Neural cell (in vitro differentiated cells): ENCODE data around the gene LRRIQ3. TPM values are rescaled to one million over a fixed set of nuclear protein-coding genes. Genes with fewer than 3 reads are reported as not detected.

ENCODE experiments used
- H2AFZ ChIP-seq: fragments of 200-600, 300-800 bp; sonication (generic), shearing (Covaris generic); 2 replicates; pipeline ENCODE4 v1.6.0; 2014; ENCODE audit warnings: low read depth, mild to moderate bottlenecking, antibody characterized with exemption, low read length, moderate library complexity
- H3F3A ChIP-seq: fragments of 200-600 bp; shearing (Covaris generic); 2 replicates; pipeline ENCODE4 v1.6.1; 2016; ENCODE audit warnings: mild to moderate bottlenecking, moderate library complexity, mixed read lengths, antibody characterized with exemption, low read length; ENCODE audit not compliant: insufficient read depth, poor library complexity, severe bottlenecking
- H3K27ac ChIP-seq: fragments of 200-600, 300-800 bp; sonication (generic), shearing (Covaris generic); 2 replicates; pipeline ENCODE4 v1.5.1; 2014; ENCODE audit warnings: mild to moderate bottlenecking, low read length, moderate library complexity
- H3K27me3 ChIP-seq: fragments of 300-800, 200-600 bp; sonication (generic), shearing (Covaris generic); 2 replicates; pipeline ENCODE4 v1.6.0; 2014; ENCODE audit warnings: mild to moderate bottlenecking, low read depth, low read length, moderate library complexity; ENCODE audit not compliant: insufficient read depth
- H3K36me3 ChIP-seq: fragments of 300-800, 200-600 bp; sonication (generic), shearing (Covaris generic); 2 replicates; pipeline ENCODE4 v1.5.1; 2014; ENCODE audit warnings: mild to moderate bottlenecking, antibody characterized with exemption, low read length, moderate library complexity; ENCODE audit not compliant: insufficient read depth
- H3K4me2 ChIP-seq: fragments of 300-800, 200-600 bp; sonication (generic), shearing (Covaris generic); 2 replicates; pipeline ENCODE4 v1.6.0; 2014; ENCODE audit warnings: mild to moderate bottlenecking, low read length
- H3K4me3 ChIP-seq: fragments of 300-800, 200-600 bp; sonication (generic), shearing (Covaris generic); 2 replicates; pipeline ENCODE4 v1.5.1; 2014; ENCODE audit warnings: mild to moderate bottlenecking, low read length, moderate library complexity
- H3K79me2 ChIP-seq: fragments of 200-600 bp; shearing (Covaris generic); replicated peaks from 2 replicates; pipeline ENCODE4 v1.6.0; 2014; ENCODE audit warnings: mild to moderate bottlenecking, low read length, moderate library complexity; ENCODE audit not compliant: insufficient read depth
- H3K9ac ChIP-seq: fragments of 300-800, 200-600 bp; sonication (generic), shearing (Covaris generic); 2 replicates; pipeline ENCODE4 v1.6.1; 2016; ENCODE audit warnings: mild to moderate bottlenecking, low read length, mixed read lengths
- H3K9me2 ChIP-seq: fragments of 200-600 bp; shearing (Covaris generic); 2 replicates; pipeline ENCODE4 v1.6.1; 2016; ENCODE audit warnings: mild to moderate bottlenecking, low read length, mixed read lengths; ENCODE audit not compliant: insufficient read depth
- H3K9me3 ChIP-seq: fragments of 200-600, 300-800 bp; sonication (generic), shearing (Covaris generic); 2 replicates; pipeline ENCODE4 v1.6.1; 2016; ENCODE audit warnings: mild to moderate bottlenecking, mixed run types, low read length, moderate library complexity, mixed read lengths
- H4K20me1 ChIP-seq: fragments of 200-600 bp; shearing (Covaris generic); 2 replicates; pipeline ENCODE4 v1.6.1; 2016; ENCODE audit warnings: mild to moderate bottlenecking, mixed run types; ENCODE audit not compliant: insufficient read depth
- EP300 ChIP-seq: fragments of 450-650 bp; conservative IDR thresholded peaks from 2 replicates; pipeline ENCODE4 v1.6.1; 2014; ENCODE audit warnings: antibody characterized with exemption, mild to moderate bottlenecking, moderate library complexity; ENCODE audit not compliant: poor library complexity, severe bottlenecking
- EZH2 ChIP-seq: fragments of 200-600, 300-800 bp; shearing (Covaris generic), sonication (generic); IDR thresholded peaks from 2 replicates; pipeline ENCODE4 v1.6.1; 2014; ENCODE audit warnings: antibody characterized with exemption, low read length, borderline replicate concordance, mild to moderate bottlenecking; ENCODE audit not compliant: insufficient read depth, poor library complexity, severe bottlenecking
- MXI1 ChIP-seq: fragments of 450-650 bp; conservative IDR thresholded peaks from 2 replicates; pipeline ENCODE4 v1.6.1; 2014; ENCODE audit warnings: antibody characterized with exemption, mild to moderate bottlenecking; ENCODE audit not compliant: poor library complexity, severe bottlenecking
- POLR2AphosphoS5 ChIP-seq: IDR thresholded peaks from 2 replicates; pipeline ENCODE4 v1.6.1; 2012
- RAD21 ChIP-seq: fragments of 450-650 bp; conservative IDR thresholded peaks from 2 replicates; pipeline ENCODE4 v1.6.1; 2014; ENCODE audit warnings: antibody characterized with exemption, mild to moderate bottlenecking, moderate library complexity
- SMC3 ChIP-seq: fragments of 450-650 bp; conservative IDR thresholded peaks from 2 replicates; pipeline ENCODE4 v1.6.1; 2014; ENCODE audit warnings: antibody characterized with exemption, mild to moderate bottlenecking, moderate library complexity; ENCODE audit not compliant: poor library complexity
- TAF1 ChIP-seq: IDR thresholded peaks from 2 replicates; pipeline ENCODE4 v1.6.1; 2012; ENCODE audit warnings: low read depth
- polyA plus RNA-seq: library from polyadenylated mRNA; depleted of rRNA; stranded (reverse); fragments of >200 nt; gene quantifications from 2 replicates; pipeline ENCODE4 v1.2.3, GENCODE V29; 2014
- TF ChIP-seq, protein P1 (sequence below): fragments of 450-650 bp; IDR thresholded peaks from 2 replicates; pipeline ENCODE4 v1.5.1; 2014; ENCODE audit warnings: antibody characterized with exemption, mild to moderate bottlenecking, moderate library complexity; ENCODE audit not compliant: poor library complexity, severe bottlenecking
- TF ChIP-seq, protein P2 (sequence below): IDR thresholded peaks from 2 replicates; pipeline ENCODE4 v1.6.1; 2012; ENCODE audit warnings: borderline replicate concordance

LRRIQ3 gene
- polyA plus RNA-seq, 1 donor from 2014 or later = not detected

DNA sequence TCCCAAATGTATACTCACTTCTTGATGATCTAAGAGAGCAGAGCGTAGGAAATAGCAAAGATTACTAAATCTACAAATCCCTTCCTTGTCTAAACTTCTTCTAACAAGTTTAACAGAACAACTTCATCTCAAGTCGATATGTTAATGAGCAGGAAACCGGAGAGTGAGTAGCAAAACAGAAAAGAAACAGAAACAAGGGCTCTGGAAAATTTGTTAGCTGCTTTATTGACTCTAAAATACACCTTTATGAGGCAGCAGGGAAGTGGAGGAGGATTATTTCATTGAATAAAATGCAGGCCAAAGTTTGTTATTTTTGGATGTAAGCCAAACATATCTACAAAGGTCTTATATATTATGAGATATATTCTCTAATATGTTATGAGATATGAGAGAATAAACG is 192.4 kb downstream of the LRRIQ3 start:
- no peak overlapping the region for H3K4me3 ChIP-seq
- H2AFZ ChIP-seq = no peak overlapping the region
- H3K4me2 ChIP-seq = no peak overlapping the region
- no peaks in the 10 kb centered on the region for H3K9me2 ChIP-seq
- H3K27me3 ChIP-seq = no peaks in the 10 kb centered on the region
- no peak overlapping the region for H3K27ac ChIP-seq
- H3K36me3 ChIP-seq = no peaks in the 10 kb centered on the region
- H4K20me1 ChIP-seq = no peaks in the 10 kb centered on the region
- TF ChIP-seq, protein P1, sequence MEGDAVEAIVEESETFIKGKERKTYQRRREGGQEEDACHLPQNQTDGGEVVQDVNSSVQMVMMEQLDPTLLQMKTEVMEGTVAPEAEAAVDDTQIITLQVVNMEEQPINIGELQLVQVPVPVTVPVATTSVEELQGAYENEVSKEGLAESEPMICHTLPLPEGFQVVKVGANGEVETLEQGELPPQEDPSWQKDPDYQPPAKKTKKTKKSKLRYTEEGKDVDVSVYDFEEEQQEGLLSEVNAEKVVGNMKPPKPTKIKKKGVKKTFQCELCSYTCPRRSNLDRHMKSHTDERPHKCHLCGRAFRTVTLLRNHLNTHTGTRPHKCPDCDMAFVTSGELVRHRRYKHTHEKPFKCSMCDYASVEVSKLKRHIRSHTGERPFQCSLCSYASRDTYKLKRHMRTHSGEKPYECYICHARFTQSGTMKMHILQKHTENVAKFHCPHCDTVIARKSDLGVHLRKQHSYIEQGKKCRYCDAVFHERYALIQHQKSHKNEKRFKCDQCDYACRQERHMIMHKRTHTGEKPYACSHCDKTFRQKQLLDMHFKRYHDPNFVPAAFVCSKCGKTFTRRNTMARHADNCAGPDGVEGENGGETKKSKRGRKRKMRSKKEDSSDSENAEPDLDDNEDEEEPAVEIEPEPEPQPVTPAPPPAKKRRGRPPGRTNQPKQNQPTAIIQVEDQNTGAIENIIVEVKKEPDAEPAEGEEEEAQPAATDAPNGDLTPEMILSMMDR = no peak
- TF ChIP-seq RAD21 (no peak), TAF1 (no peak), POLR2AphosphoS5 (no peak), EP300 (no peak), EZH2 (no peak), MXI1 (no peak), SMC3 (no peak)
- TF ChIP-seq, protein P2, sequence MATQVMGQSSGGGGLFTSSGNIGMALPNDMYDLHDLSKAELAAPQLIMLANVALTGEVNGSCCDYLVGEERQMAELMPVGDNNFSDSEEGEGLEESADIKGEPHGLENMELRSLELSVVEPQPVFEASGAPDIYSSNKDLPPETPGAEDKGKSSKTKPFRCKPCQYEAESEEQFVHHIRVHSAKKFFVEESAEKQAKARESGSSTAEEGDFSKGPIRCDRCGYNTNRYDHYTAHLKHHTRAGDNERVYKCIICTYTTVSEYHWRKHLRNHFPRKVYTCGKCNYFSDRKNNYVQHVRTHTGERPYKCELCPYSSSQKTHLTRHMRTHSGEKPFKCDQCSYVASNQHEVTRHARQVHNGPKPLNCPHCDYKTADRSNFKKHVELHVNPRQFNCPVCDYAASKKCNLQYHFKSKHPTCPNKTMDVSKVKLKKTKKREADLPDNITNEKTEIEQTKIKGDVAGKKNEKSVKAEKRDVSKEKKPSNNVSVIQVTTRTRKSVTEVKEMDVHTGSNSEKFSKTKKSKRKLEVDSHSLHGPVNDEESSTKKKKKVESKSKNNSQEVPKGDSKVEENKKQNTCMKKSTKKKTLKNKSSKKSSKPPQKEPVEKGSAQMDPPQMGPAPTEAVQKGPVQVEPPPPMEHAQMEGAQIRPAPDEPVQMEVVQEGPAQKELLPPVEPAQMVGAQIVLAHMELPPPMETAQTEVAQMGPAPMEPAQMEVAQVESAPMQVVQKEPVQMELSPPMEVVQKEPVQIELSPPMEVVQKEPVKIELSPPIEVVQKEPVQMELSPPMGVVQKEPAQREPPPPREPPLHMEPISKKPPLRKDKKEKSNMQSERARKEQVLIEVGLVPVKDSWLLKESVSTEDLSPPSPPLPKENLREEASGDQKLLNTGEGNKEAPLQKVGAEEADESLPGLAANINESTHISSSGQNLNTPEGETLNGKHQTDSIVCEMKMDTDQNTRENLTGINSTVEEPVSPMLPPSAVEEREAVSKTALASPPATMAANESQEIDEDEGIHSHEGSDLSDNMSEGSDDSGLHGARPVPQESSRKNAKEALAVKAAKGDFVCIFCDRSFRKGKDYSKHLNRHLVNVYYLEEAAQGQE = no peak
- H3K9me3 ChIP-seq = no peaks in the 10 kb centered on the region
- no peaks in the 10 kb centered on the region for H3F3A ChIP-seq
- H3K9ac ChIP-seq = no peak overlapping the region
- H3K79me2 ChIP-seq = no peaks in the 10 kb centered on the region

DNA sequence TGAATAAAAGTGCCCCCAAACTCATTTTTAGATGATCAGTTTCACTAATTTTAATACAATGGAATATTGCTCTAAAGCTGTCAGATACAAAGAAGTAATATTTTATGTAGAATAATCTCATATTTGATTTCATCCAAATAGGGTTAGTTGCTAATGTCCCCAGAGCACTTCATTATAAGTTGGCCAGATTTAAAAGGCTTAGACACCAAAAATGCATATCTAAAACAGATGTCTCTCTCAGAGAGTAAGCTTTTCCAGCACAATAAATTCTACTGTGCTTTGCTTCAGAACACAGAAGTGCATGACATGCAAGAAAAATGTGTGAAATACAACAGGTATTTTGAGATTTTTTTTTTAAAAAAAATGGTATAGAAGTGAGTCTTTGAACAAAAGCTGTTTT is 194.2 kb downstream of the LRRIQ3 start:
- H3F3A ChIP-seq = no peaks in the 10 kb centered on the region
- H3K4me2 ChIP-seq = no peak overlapping the region
- no peaks in the 10 kb centered on the region for H3K9me2 ChIP-seq
- H3K27ac ChIP-seq = peak overlapping the region; percentile 7
- no peaks in the 10 kb centered on the region for H4K20me1 ChIP-seq
- H2AFZ ChIP-seq = no peak overlapping the region
- H3K27me3 ChIP-seq = no peaks in the 10 kb centered on the region
- no peaks in the 10 kb centered on the region for H3K36me3 ChIP-seq
- H3K9ac ChIP-seq = no peak overlapping the region
- no peak overlapping the region for H3K4me3 ChIP-seq
- no peaks in the 10 kb centered on the region for H3K9me3 ChIP-seq
- no peaks in the 10 kb centered on the region for H3K79me2 ChIP-seq
- TF ChIP-seq RAD21 = no peak
- no peak for TF ChIP-seq POLR2AphosphoS5
- TF ChIP-seq SMC3 = no peak
- no peak for TF ChIP-seq EZH2
- TF ChIP-seq, protein P1 = no peak
- TF ChIP-seq, protein P2 = no peak
- TF ChIP-seq TAF1 = no peak
- TF ChIP-seq EP300 = no peak
- no peak for TF ChIP-seq MXI1
